HG03565 (cell line): ENCODE results near the gene BCAR1.
"Not testable (repeated sequence)": the region's sequence is repeated elsewhere in the genome, so short reads cannot be mapped to it uniquely, and the experiment has no call there.

ENCODE experiments used
- ATAC-seq: cut with Tn5 transposase; IDR thresholded peaks from one replicate; pipeline ENCODE4 v1.9.1; 2021; ENCODE audit warnings: mild to moderate bottlenecking, moderate library complexity; ENCODE audit not compliant: unreplicated experiment

BCAR1 gene

GRCh38 chr16:75205961-75206748 is 45.3 kb downstream of the BCAR1 start:
- not testable (repeated sequence) for ATAC-seq

GRCh38 chr16:75205438-75205837 is 46.0 kb downstream of the BCAR1 start:
- ATAC-seq: not testable (repeated sequence)

- not testable (repeated sequence) for ATAC-seq
Measured at GRCh38 chr16:75204905-75205304, 46.5 kb downstream of the BCAR1 start.

- ATAC-seq: no peak
Measured at GRCh38 chr16:75204410-75204758, 47.0 kb downstream of the BCAR1 start.

GRCh38 chr16:75203667-75204409 is 47.6 kb downstream of the BCAR1 start:
- no peak for ATAC-seq

- ATAC-seq: no peak
Measured at GRCh38 chr16:75203096-75203495, 48.3 kb downstream of the BCAR1 start.

GRCh38 chr16:75202069-75202590 is 49.3 kb downstream of the BCAR1 start:
- ATAC-seq: no peak

GRCh38 chr16:75198135-75198600 is 53.3 kb downstream of the BCAR1 start:
- ATAC-seq: no peak

- no peak for ATAC-seq
Measured at GRCh38 chr16:75197522-75198134, 53.8 kb downstream of the BCAR1 start.

- no peak for ATAC-seq
Measured at GRCh38 chr16:75196836-75197235, 54.6 kb downstream of the BCAR1 start.

- ATAC-seq: no peak
Measured at GRCh38 chr16:75195811-75196790, 55.3 kb downstream of the BCAR1 start.

GRCh38 chr16:75193730-75194444 is 57.5 kb downstream of the BCAR1 start:
- no peak for ATAC-seq

- ATAC-seq: no peak
Measured at GRCh38 chr16:75193265-75193650, 58.2 kb downstream of the BCAR1 start.

GRCh38 chr16:75192606-75193264 is 58.7 kb downstream of the BCAR1 start:
- ATAC-seq: no peak

GRCh38 chr16:75189638-75190245 is 61.7 kb downstream of the BCAR1 start:
- ATAC-seq: no peak

GRCh38 chr16:75188832-75189477 is 62.5 kb downstream of the BCAR1 start:
- ATAC-seq: no peak

GRCh38 chr16:75181630-75182029 is 69.8 kb downstream of the BCAR1 start:
- no peak for ATAC-seq

- no peak for ATAC-seq
Measured at GRCh38 chr16:75179208-75179607, 72.2 kb downstream of the BCAR1 start.
